ENCODE results near the gene DLGAP4. TPM values are rescaled to one million over a fixed set of nuclear protein-coding genes. Genes with fewer than 3 reads are reported as not detected.
"Not testable (repeated sequence)": the region's sequence is repeated elsewhere in the genome, so short reads cannot be mapped to it uniquely, and the experiment has no call there.

Gene DLGAP4
- total and polyA plus RNA-seq, 2 of the 8 experiments (the other 6 are each of a cell fraction or from before 2014, with no cell fraction given), result 41.2 to 57.2 TPM

DNA sequence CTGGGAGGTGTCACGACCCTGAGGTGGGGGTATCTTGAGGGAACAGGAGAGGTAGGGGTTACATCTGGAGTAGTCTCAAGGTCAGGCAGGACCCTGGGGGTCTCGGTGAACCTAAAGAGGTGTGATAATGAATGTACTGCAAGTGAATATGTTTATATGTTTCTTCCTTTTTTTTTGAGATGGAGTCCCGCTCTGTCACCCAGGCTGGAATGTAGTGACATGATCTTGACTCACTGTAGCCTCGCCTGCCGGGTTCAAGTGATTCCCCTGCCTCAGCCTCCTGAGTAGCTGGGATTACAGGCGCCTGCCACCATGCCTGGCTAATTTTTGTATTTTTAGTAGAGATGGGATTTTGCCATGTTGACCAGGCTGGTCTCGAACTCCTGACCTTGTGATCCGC is 168.9 kb downstream of the DLGAP4 start:
- H2AK5ac ChIP-seq (ENCODE audit: low read depth, low read length); FAIRE-seq; CTCF ChIA-PET (ENCODE audit: partially characterized antibody); H4K8ac ChIP-seq (ENCODE audit: extremely low read depth, insufficient read depth, low read length); POLR2A ChIA-PET (ENCODE audit: partially characterized antibody); H2AFZ ChIP-seq (ENCODE audit: low read length); H3K9me3 ChIP-seq (ENCODE audit: insufficient read depth in 2 of 2, low read depth in 1 of 2, low read length in 1 of 2); H3K23me2 ChIP-seq (ENCODE audit: low read depth, low read length); H4K91ac ChIP-seq (replicated peaks; ENCODE audit: insufficient read length, low read length); H3K4ac ChIP-seq (replicated peaks; ENCODE audit: insufficient read length, low read depth, low read length); H3K4me3 ChIP-seq (ENCODE audit: extremely low read depth in 1 of 4, insufficient read depth in 2 of 4, low read depth in 3 of 4, low read length in 4 of 4); H3K23ac ChIP-seq (ENCODE audit: insufficient read length); H3K36me3 ChIP-seq (ENCODE audit: control insufficient read depth in 2 of 4, insufficient read depth in 4 of 4, low read length in 3 of 4); H2BK15ac ChIP-seq (ENCODE audit: low read length); H3K14ac ChIP-seq (ENCODE audit: insufficient read length); H3K4me2 ChIP-seq (ENCODE audit: insufficient read depth in 1 of 2, low read depth in 2 of 2, low read length in 2 of 2); H3K9ac ChIP-seq (replicated peaks in 1 of 4; ENCODE audit: extremely low read depth in 1 of 4, low read depth in 3 of 4, low read length in 3 of 4); H2BK20ac ChIP-seq (ENCODE audit: low read length); H2BK5ac ChIP-seq (ENCODE audit: low read depth, low read length); H3K4me1 ChIP-seq (replicated peaks in 1 of 4; ENCODE audit: control insufficient read depth in 3 of 4, insufficient read depth in 4 of 4, low read length in 3 of 4); H3K56ac ChIP-seq (replicated peaks; ENCODE audit: insufficient read length, low read depth, low read length); H2BK12ac ChIP-seq (ENCODE audit: low read depth, low read length); H2BK120ac ChIP-seq (replicated peaks; ENCODE audit: low read depth, low read length); H4K5ac ChIP-seq (ENCODE audit: insufficient read length, low read depth, low read length); H3K18ac ChIP-seq (ENCODE audit: extremely low read depth, low read length); H3K27me3 ChIP-seq (replicated peaks in 1 of 4; ENCODE audit: control insufficient read depth in 3 of 4, extremely low read depth in 1 of 4, insufficient read depth in 3 of 4, low read length in 3 of 4); H3K27ac ChIP-seq (ENCODE audit: low read depth, low read length); DNase-seq (ENCODE audit: low read depth in 1 of 2, low spot score in 2 of 2): not testable (repeated sequence)
- 84% methylated on average over 8 of the region's 8 CpGs; no CpG with 5 or more reads in 1 of the 2 experiments for WGBS, 2 experiments (ENCODE audit: extremely low coverage in 1 of 2, insufficient coverage in 1 of 2, insufficient read length in 1 of 2, insufficient replicate concordance in 2 of 2, low coverage in 1 of 2, low lambda C conversion rate in 2 of 2, missing lambda C conversion rate in 1 of 2)
- H4K20me1 ChIP-seq (replicated peaks in 1 of 2; ENCODE audit: control insufficient read depth in 1 of 2, insufficient read depth in 2 of 2, low read length in 2 of 2), result peaks cover 21 to 40% of the 10 kb centered on the region in 2 experiments
- peaks cover 0 to 62% of the 10 kb centered on the region in 2 experiments for H3K79me2 ChIP-seq (ENCODE audit: control insufficient read depth in 1 of 2, insufficient read depth in 2 of 2, low read length in 2 of 2)
- peaks cover 17% of the 10 kb centered on the region for H3K79me1 ChIP-seq (ENCODE audit: low read depth, low read length)

Data from H1 (cell line).